Suprapubic skin (tissue), 4 donors: ENCODE results near the gene AMBRA1. TPM values are rescaled to one million over a fixed set of nuclear protein-coding genes. Genes with fewer than 3 reads are reported as not detected.

Experiments
- DNase-seq, 2 donors: peaks; one replicate each; pipeline ENCODE4 v3.0.0-alpha.2; 2019; ENCODE audit warnings: low spot score in 2 of 2
- H3K27ac ChIP-seq: fragments of 200-600 bp; sonication (generic); one replicate; pipeline ENCODE4 v1.5.1; 2019
- H3K27me3 ChIP-seq: fragments of 200-600 bp; sonication (generic); one replicate; pipeline ENCODE4 v1.5.1; 2019
- H3K36me3 ChIP-seq: fragments of 200-600 bp; sonication (generic); one replicate; pipeline ENCODE4 v1.5.1; 2019
- H3K4me1 ChIP-seq: fragments of 200-600 bp; sonication (generic); one replicate; pipeline ENCODE4 v1.5.1; 2019
- H3K4me3 ChIP-seq: fragments of 200-600 bp; sonication (generic); one replicate; pipeline ENCODE4 v1.5.1; 2019; ENCODE audit warnings: mild to moderate bottlenecking
- H3K9me3 ChIP-seq: fragments of 200-600 bp; sonication (generic); one replicate; pipeline ENCODE4 v1.5.1; 2019
- EP300 ChIP-seq: sonication (generic); formaldehyde crosslinking; IDR thresholded peaks from one replicate; pipeline ENCODE4 v1.6.1; 2017; ENCODE audit warnings: antibody characterized with exemption
- POLR2A ChIP-seq, 2 donors: fragments of 450-650 bp; IDR thresholded peaks; one replicate each; pipeline ENCODE4 v1.6.1; 2017; ENCODE audit warnings: antibody characterized with exemption in 2 of 2, mild to moderate bottlenecking in 2 of 2, moderate library complexity in 2 of 2
- POLR2AphosphoS5 ChIP-seq, 3 donors: sonication (generic); formaldehyde crosslinking; IDR thresholded peaks; one replicate each; pipeline ENCODE4 v1.6.1; 2017; ENCODE audit warnings: antibody characterized with exemption in 3 of 3
- WGBS: methylation state at CpG from one replicate; pipeline ENCODE4 v1.1.5; 2018; 5-methylcytosine and 5-hydroxymethylcytosine counted together
- total RNA-seq, 4 donors: library from RNA; depleted of rRNA; stranded (reverse); fragments of >200 nt; gene quantifications; one replicate each; pipeline ENCODE4 v1.1.0, GENCODE V29; 2016
- TF ChIP-seq, protein P1 (sequence below), 2 donors: fragments of 200-600 bp in 1 of 2; fragments of 450-650 bp in 1 of 2; sonication (generic) in 1 of 2; IDR thresholded peaks; one replicate each; pipeline ENCODE4 v1.5.1; 2016 to 2019; ENCODE audit warnings: antibody characterized with exemption in 2 of 2, mild to moderate bottlenecking in 1 of 2, moderate library complexity in 1 of 2

AMBRA1 gene
- total RNA-seq, 4 donors from 2014 or later: 38.6 to 63.2 (median 45.6) TPM

GRCh38 chr11:46480166-46480726 lies 113.6 kb downstream of the AMBRA1 start:
- H3K4me3 ChIP-seq: no peak overlapping the region
- no peak overlapping the region for H3K27ac ChIP-seq
- no peaks in the 10 kb centered on the region for H3K9me3 ChIP-seq
- TF ChIP-seq, protein P1, sequence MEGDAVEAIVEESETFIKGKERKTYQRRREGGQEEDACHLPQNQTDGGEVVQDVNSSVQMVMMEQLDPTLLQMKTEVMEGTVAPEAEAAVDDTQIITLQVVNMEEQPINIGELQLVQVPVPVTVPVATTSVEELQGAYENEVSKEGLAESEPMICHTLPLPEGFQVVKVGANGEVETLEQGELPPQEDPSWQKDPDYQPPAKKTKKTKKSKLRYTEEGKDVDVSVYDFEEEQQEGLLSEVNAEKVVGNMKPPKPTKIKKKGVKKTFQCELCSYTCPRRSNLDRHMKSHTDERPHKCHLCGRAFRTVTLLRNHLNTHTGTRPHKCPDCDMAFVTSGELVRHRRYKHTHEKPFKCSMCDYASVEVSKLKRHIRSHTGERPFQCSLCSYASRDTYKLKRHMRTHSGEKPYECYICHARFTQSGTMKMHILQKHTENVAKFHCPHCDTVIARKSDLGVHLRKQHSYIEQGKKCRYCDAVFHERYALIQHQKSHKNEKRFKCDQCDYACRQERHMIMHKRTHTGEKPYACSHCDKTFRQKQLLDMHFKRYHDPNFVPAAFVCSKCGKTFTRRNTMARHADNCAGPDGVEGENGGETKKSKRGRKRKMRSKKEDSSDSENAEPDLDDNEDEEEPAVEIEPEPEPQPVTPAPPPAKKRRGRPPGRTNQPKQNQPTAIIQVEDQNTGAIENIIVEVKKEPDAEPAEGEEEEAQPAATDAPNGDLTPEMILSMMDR (IDR thresholded peaks at IDR 0.05): no peak
- no peak for TF ChIP-seq POLR2A (IDR thresholded peaks at IDR 0.05)
- no peak for TF ChIP-seq EP300
- TF ChIP-seq POLR2AphosphoS5 (IDR thresholded peaks at IDR 0.05): no peak
- H3K4me1 ChIP-seq: no peaks in the 10 kb centered on the region
- H3K27me3 ChIP-seq: no peaks in the 10 kb centered on the region
- H3K36me3 ChIP-seq: peaks cover 5% of the 10 kb centered on the region
- DNase-seq: no peak
- 95% methylated on average over 2 of the region's 2 CpGs for WGBS

DNA sequence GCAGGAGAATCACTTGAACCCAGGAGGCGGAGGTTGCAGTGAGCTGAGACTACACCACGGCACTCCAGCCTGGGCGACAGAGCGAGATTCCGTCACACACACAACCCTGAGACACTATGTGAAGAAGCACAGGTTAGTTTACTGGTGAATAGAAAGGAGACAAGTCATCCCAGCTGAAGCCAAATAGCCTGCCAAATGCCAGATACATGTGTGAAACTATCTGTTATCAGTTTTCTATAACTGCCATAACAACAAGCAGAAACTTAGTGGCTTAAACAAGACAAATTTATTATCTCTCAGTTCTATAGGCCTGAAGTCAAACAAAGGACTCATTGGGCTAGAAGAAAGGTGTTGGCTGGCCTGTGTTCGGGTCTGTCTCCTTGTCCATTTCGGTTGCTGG lies 114.2 kb downstream of the AMBRA1 start:
- Histone ChIP-seq H3K4me3 (no peak overlapping the region), H3K36me3 (peaks cover 5% of the 10 kb centered on the region), H3K27me3 (no peaks in the 10 kb centered on the region), H3K9me3 (no peaks in the 10 kb centered on the region), H3K4me1 (no peaks in the 10 kb centered on the region), H3K27ac (no peak overlapping the region)
- TF ChIP-seq, protein P1 (IDR thresholded peaks at IDR 0.05): no peak
- TF ChIP-seq POLR2AphosphoS5 (IDR thresholded peaks at IDR 0.05) (no peak), EP300 (no peak), POLR2A (IDR thresholded peaks at IDR 0.05) (no peak)
- 97% methylated on average over 7 of the region's 7 CpGs for WGBS
- no peak for DNase-seq

- H3K36me3 ChIP-seq: no peaks in the 10 kb centered on the region
- TF ChIP-seq EP300 (no peak), POLR2A (IDR thresholded peaks at IDR 0.05) (no peak), POLR2AphosphoS5 (IDR thresholded peaks at IDR 0.05) (no peak)
- TF ChIP-seq, protein P1 (IDR thresholded peaks at IDR 0.05): no peak
- H3K27me3 ChIP-seq: no peaks in the 10 kb centered on the region
- H3K4me3 ChIP-seq: no peak overlapping the region
- no peaks in the 10 kb centered on the region for H3K9me3 ChIP-seq
- WGBS: 71% methylated on average over 1 of the region's 1 CpG
- no peak overlapping the region for H3K27ac ChIP-seq
- no peak for DNase-seq
- H3K4me1 ChIP-seq: no peaks in the 10 kb centered on the region
Measured at GRCh38 chr11:46478196-46478595, 115.6 kb downstream of the AMBRA1 start.

GRCh38 chr11:46477136-46477535 lies 116.7 kb downstream of the AMBRA1 start:
- TF ChIP-seq POLR2A (IDR thresholded peaks at IDR 0.05) (no peak), EP300 (no peak), POLR2AphosphoS5 (IDR thresholded peaks at IDR 0.05) (no peak)
- TF ChIP-seq, protein P1 (IDR thresholded peaks at IDR 0.05): no peak
- 86% methylated on average over 1 of the region's 1 CpG for WGBS
- Histone ChIP-seq H3K4me3 (no peak overlapping the region), H3K36me3 (no peaks in the 10 kb centered on the region), H3K27ac (no peak overlapping the region), H3K27me3 (no peaks in the 10 kb centered on the region), H3K4me1 (peaks cover 4% of the 10 kb centered on the region), H3K9me3 (no peaks in the 10 kb centered on the region)
- DNase-seq: no peak

- Histone ChIP-seq H3K4me1 (peaks cover 4% of the 10 kb centered on the region), H3K36me3 (no peaks in the 10 kb centered on the region), H3K9me3 (no peaks in the 10 kb centered on the region), H3K27me3 (no peaks in the 10 kb centered on the region), H3K4me3 (no peak overlapping the region), H3K27ac (no peak overlapping the region)
- TF ChIP-seq, protein P1 (IDR thresholded peaks at IDR 0.05): no peak
- TF ChIP-seq POLR2A (IDR thresholded peaks at IDR 0.05) (no peak), EP300 (no peak), POLR2AphosphoS5 (IDR thresholded peaks at IDR 0.05) (no peak)
- no peak for DNase-seq
- 85% methylated on average over 5 of the region's 5 CpGs for WGBS
Measured at GRCh38 chr11:46475926-46476545, 117.8 kb downstream of the AMBRA1 start.
